Hindlimb muscle (tissue), 1 donor: ENCODE data around the gene ETV4. TPM values are rescaled to one million over a fixed set of nuclear protein-coding genes. Genes with fewer than 3 reads are reported as not detected.
"Not testable (repeated sequence)": the region's sequence is repeated elsewhere in the genome, so short reads cannot be mapped to it uniquely, and the experiment has no call there.

ENCODE experiments used
- DNase-seq: peaks from one replicate; pipeline ENCODE4 v3.0.0-alpha.2; 2013
- polyA plus RNA-seq: library from polyadenylated mRNA; unstranded; fragments of 120-200 nt; gene quantifications from one replicate; pipeline ENCODE4 v1.2.1, GENCODE V29; 2013; ENCODE audit not compliant: insufficient read length

ETV4 gene
- polyA plus RNA-seq, 1 donor = 4.3 TPM

- DNase-seq = no peak
Measured at GRCh38 chr17:43543300-43543699, 2.8 kb downstream of the ETV4 start.

- no peak for DNase-seq
Measured at GRCh38 chr17:43542859-43543258, 3.3 kb downstream of the ETV4 start.

GRCh38 chr17:43540821-43541674 is 5.1 kb downstream of the ETV4 start:
- no peak for DNase-seq

- no peak for DNase-seq
Measured at GRCh38 chr17:43536236-43536992, 9.7 kb downstream of the ETV4 start.

- DNase-seq = no peak
Measured at GRCh38 chr17:43534909-43535308, 11.2 kb downstream of the ETV4 start.

- DNase-seq = no peak
Measured at GRCh38 chr17:43533699-43534098, 12.4 kb downstream of the ETV4 start.

GRCh38 chr17:43532581-43532980 is 13.6 kb downstream of the ETV4 start:
- DNase-seq = no peak

- no peak for DNase-seq
Measured at GRCh38 chr17:43531955-43532354, 14.2 kb downstream of the ETV4 start.

GRCh38 chr17:43531082-43531378 is 15.1 kb downstream of the ETV4 start:
- DNase-seq = no peak

GRCh38 chr17:43530288-43531081 is 15.7 kb downstream of the ETV4 start:
- DNase-seq = peak; percentile 90

GRCh38 chr17:43529947-43530287 is 16.2 kb downstream of the ETV4 start:
- DNase-seq = no peak

GRCh38 chr17:43528988-43529814 is 16.9 kb downstream of the ETV4 start:
- DNase-seq = no peak

- DNase-seq = no peak
Measured at GRCh38 chr17:43528319-43528987, 17.7 kb downstream of the ETV4 start.

GRCh38 chr17:43526886-43527648 is 19.1 kb downstream of the ETV4 start:
- DNase-seq = no peak

- DNase-seq = no peak
Measured at GRCh38 chr17:43524945-43525575, 21.1 kb downstream of the ETV4 start.

GRCh38 chr17:43521389-43521788 is 24.8 kb downstream of the ETV4 start:
- DNase-seq = no peak

- no peak for DNase-seq
Measured at GRCh38 chr17:43517615-43518386, 28.3 kb downstream of the ETV4 start.

GRCh38 chr17:43517161-43517560 is 29.0 kb downstream of the ETV4 start:
- DNase-seq = no peak

GRCh38 chr17:43515656-43516055 is 30.5 kb downstream of the ETV4 start:
- DNase-seq = no peak

- not testable (repeated sequence) for DNase-seq
Measured at GRCh38 chr17:43511199-43511598, 34.9 kb downstream of the ETV4 start.
